IPS-18c (cell line): Measurements from ENCODE around the gene MAN1A1.

ENCODE experiments used
- H3K4me3 ChIP-seq: 2 replicates; pipeline ENCODE4 v1.7.0; 2013; ENCODE audit warnings: low read depth, mild to moderate bottlenecking, low read length, moderate library complexity; ENCODE audit not compliant: insufficient read depth
- H3K9me3 ChIP-seq: one replicate; pipeline ENCODE4 v1.6.1; 2013; ENCODE audit warnings: mild to moderate bottlenecking, low read length, moderate library complexity; ENCODE audit not compliant: control insufficient read depth, insufficient read depth

Gene MAN1A1

GRCh38 chr6:119318176-119318575 lies 31.4 kb downstream of the MAN1A1 start:
- Histone ChIP-seq H3K4me3 (no peak overlapping the region), H3K9me3 (no peaks in the 10 kb centered on the region)

GRCh38 chr6:119317007-119317406 lies 32.6 kb downstream of the MAN1A1 start:
- no peak overlapping the region for H3K4me3 ChIP-seq
- no peaks in the 10 kb centered on the region for H3K9me3 ChIP-seq

- Histone ChIP-seq H3K9me3 (no peaks in the 10 kb centered on the region), H3K4me3 (no peak overlapping the region)
These were observed 34.7 kb downstream of the MAN1A1 start for GRCh38 chr6:119314885-119315272.

GRCh38 chr6:119313937-119314884 lies 35.4 kb downstream of the MAN1A1 start:
- no peaks in the 10 kb centered on the region for H3K9me3 ChIP-seq
- no peak overlapping the region for H3K4me3 ChIP-seq

GRCh38 chr6:119312875-119313338 lies 36.7 kb downstream of the MAN1A1 start:
- Histone ChIP-seq H3K4me3 (no peak overlapping the region), H3K9me3 (no peaks in the 10 kb centered on the region)

GRCh38 chr6:119312441-119312840 lies 37.1 kb downstream of the MAN1A1 start:
- Histone ChIP-seq H3K4me3 (no peak overlapping the region), H3K9me3 (no peaks in the 10 kb centered on the region)

GRCh38 chr6:119311514-119312142 lies 37.9 kb downstream of the MAN1A1 start:
- Histone ChIP-seq H3K4me3 (no peak overlapping the region), H3K9me3 (no peaks in the 10 kb centered on the region)

- Histone ChIP-seq H3K4me3 (no peak overlapping the region), H3K9me3 (no peaks in the 10 kb centered on the region)
These were observed 39.0 kb downstream of the MAN1A1 start for GRCh38 chr6:119310486-119311036.

GRCh38 chr6:119308991-119309657 lies 40.4 kb downstream of the MAN1A1 start:
- no peaks in the 10 kb centered on the region for H3K9me3 ChIP-seq
- H3K4me3 ChIP-seq: no peak overlapping the region

GRCh38 chr6:119308048-119308570 lies 41.5 kb downstream of the MAN1A1 start:
- H3K9me3 ChIP-seq: no peaks in the 10 kb centered on the region
- H3K4me3 ChIP-seq: no peak overlapping the region

GRCh38 chr6:119307056-119307455 lies 42.5 kb downstream of the MAN1A1 start:
- Histone ChIP-seq H3K9me3 (no peaks in the 10 kb centered on the region), H3K4me3 (no peak overlapping the region)

GRCh38 chr6:119306396-119306968 lies 43.1 kb downstream of the MAN1A1 start:
- no peaks in the 10 kb centered on the region for H3K9me3 ChIP-seq

GRCh38 chr6:119303164-119303887 lies 46.2 kb downstream of the MAN1A1 start:
- H3K9me3 ChIP-seq: no peaks in the 10 kb centered on the region
- no peak overlapping the region for H3K4me3 ChIP-seq

More at GRCh38 chr6:119306396-119306968, 43.1 kb downstream of the MAN1A1 start:
- H3K4me3 ChIP-seq: no peak overlapping the region

GRCh38 chr6:119301429-119301828 lies 48.1 kb downstream of the MAN1A1 start:
- no peak overlapping the region for H3K4me3 ChIP-seq

GRCh38 chr6:119299694-119300093 lies 49.9 kb downstream of the MAN1A1 start:
- no peaks in the 10 kb centered on the region for H3K9me3 ChIP-seq
- no peak overlapping the region for H3K4me3 ChIP-seq

More at GRCh38 chr6:119301429-119301828, 48.1 kb downstream of the MAN1A1 start:
- H3K9me3 ChIP-seq: no peaks in the 10 kb centered on the region

GRCh38 chr6:119297049-119297448 lies 52.5 kb downstream of the MAN1A1 start:
- H3K4me3 ChIP-seq: no peak overlapping the region
- no peaks in the 10 kb centered on the region for H3K9me3 ChIP-seq
